Peyer's patch (tissue), 4 donors: ENCODE measurements around the gene HES5. TPM values are rescaled to one million over a fixed set of nuclear protein-coding genes. Genes with fewer than 3 reads are reported as not detected.

ENCODE experiments used
- DNase-seq, 3 donors: peaks; one replicate each; pipeline ENCODE4 v3.0.0-alpha.2; 2017 to 2019
- H3K27ac ChIP-seq, 4 donors: fragments of 200-600 bp; sonication (generic); one replicate each; pipeline ENCODE4 v1.5.1; 2016 to 2019
- H3K27me3 ChIP-seq, 2 donors: fragments of 200-600 bp; sonication (generic); one replicate each; pipeline ENCODE4 v1.5.1; 2019
- H3K36me3 ChIP-seq, 3 donors: fragments of 200-600 bp; sonication (generic); one replicate each; pipeline ENCODE4 v1.5.1; 2016 to 2019
- H3K4me1 ChIP-seq, 4 donors: fragments of 200-600 bp; sonication (generic); one replicate each; pipeline ENCODE4 v1.5.1; 2016 to 2019
- H3K4me3 ChIP-seq, 4 donors: fragments of 200-600 bp; sonication (generic); 1 replicate in 3 of 4; 2 replicates in 1 of 4; pipeline ENCODE4 v1.5.1; 2016 to 2019; ENCODE audit warnings: mild to moderate bottlenecking in 1 of 4
- H3K9me3 ChIP-seq, 4 donors: fragments of 200-600 bp; sonication (generic); one replicate each; pipeline ENCODE4 v1.5.1; 2016 to 2019; ENCODE audit warnings: mild to moderate bottlenecking in 1 of 4
- POLR2A ChIP-seq, 2 donors: fragments of 450-650 bp; IDR thresholded peaks; one replicate each; pipeline ENCODE4 v1.5.1; 2017; ENCODE audit warnings: antibody characterized with exemption in 2 of 2, mild to moderate bottlenecking in 2 of 2, moderate library complexity in 2 of 2
- total RNA-seq, 4 donors: library from RNA; depleted of rRNA; stranded (reverse); fragments of >200 nt; gene quantifications; one replicate each; pipeline ENCODE4 v1.1.0, GENCODE V29; 2016
- TF ChIP-seq, protein P1 (sequence below), 6 experiments: fragments of 450-650 bp in 4 of 6; fragments of 200-600 bp in 2 of 6; sonication (generic) in 1 of 6; IDR thresholded peaks; one replicate each; pipeline ENCODE4 v1.5.1; 2017 to 2019; ENCODE audit warnings: antibody characterized with exemption in 6 of 6, mild to moderate bottlenecking in 3 of 6, moderate library complexity in 1 of 6

Gene HES5
- total RNA-seq, 4 donors from 2014 or later = 0.88 TPM; not detected in 3

DNA sequence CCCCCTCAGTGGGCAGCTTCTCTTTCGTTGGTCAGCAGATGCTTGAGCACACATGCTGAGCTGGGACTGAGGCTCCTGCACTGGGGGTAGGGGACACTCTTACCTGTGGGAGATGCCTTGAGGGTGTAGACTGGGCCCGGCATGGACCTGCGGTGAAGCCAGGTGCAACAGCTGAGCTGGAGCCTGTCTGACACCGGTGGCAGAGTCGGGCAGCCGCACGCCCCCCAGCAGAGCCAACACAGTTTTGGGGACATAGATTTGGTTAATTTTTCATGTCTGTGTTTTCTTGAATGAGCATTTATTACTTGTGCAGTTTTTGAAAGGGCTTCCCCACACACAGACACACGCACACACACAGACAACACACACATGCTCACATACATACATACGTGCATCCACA is 5.9 kb upstream of the HES5 start:
- Histone ChIP-seq H3K36me3 (no peaks in the 10 kb centered on the region), H3K4me3 (no peak overlapping the region), H3K27ac (no peak overlapping the region), H3K4me1 (peaks cover 0 to 23% (median 7%) of the 10 kb centered on the region in 4 donors), H3K27me3 (peaks cover 0 to 17% of the 10 kb centered on the region in 2 donors), H3K9me3 (no peaks in the 10 kb centered on the region)
- TF ChIP-seq, protein P1, sequence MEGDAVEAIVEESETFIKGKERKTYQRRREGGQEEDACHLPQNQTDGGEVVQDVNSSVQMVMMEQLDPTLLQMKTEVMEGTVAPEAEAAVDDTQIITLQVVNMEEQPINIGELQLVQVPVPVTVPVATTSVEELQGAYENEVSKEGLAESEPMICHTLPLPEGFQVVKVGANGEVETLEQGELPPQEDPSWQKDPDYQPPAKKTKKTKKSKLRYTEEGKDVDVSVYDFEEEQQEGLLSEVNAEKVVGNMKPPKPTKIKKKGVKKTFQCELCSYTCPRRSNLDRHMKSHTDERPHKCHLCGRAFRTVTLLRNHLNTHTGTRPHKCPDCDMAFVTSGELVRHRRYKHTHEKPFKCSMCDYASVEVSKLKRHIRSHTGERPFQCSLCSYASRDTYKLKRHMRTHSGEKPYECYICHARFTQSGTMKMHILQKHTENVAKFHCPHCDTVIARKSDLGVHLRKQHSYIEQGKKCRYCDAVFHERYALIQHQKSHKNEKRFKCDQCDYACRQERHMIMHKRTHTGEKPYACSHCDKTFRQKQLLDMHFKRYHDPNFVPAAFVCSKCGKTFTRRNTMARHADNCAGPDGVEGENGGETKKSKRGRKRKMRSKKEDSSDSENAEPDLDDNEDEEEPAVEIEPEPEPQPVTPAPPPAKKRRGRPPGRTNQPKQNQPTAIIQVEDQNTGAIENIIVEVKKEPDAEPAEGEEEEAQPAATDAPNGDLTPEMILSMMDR (IDR thresholded peaks at IDR 0.05) = no peak
- TF ChIP-seq POLR2A (IDR thresholded peaks at IDR 0.05) = no peak
- DNase-seq = no peak

DNA sequence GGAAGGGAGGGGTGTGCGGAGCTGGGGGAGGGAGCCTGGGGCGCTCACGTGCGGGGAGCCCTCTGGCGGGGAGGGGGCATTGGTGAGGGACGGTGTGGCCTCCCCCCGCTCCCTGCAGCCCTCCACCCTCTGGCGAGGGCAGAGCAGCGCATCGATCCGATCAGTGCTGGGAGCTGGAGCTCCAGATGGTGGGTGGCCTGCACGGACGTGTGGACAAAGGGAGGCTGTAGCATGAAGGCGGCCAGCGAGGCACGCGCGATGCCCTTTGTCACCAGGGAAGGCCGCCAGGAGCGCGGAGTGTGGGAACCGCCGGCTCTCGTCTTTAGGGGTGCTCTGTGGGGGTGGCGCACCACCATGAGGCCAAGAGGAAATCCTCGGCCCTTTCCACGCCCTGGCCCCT is 5.4 kb upstream of the HES5 start:
- Histone ChIP-seq H3K27ac (no peak overlapping the region), H3K4me3 (no peak overlapping the region), H3K4me1 (peaks cover 0 to 23% (median 7%) of the 10 kb centered on the region in 4 donors), H3K27me3 (peaks cover 0 to 17% of the 10 kb centered on the region in 2 donors), H3K9me3 (no peaks in the 10 kb centered on the region), H3K36me3 (no peaks in the 10 kb centered on the region)
- TF ChIP-seq POLR2A (IDR thresholded peaks at IDR 0.05) = no peak
- TF ChIP-seq, protein P1 (IDR thresholded peaks at IDR 0.05) = no peak
- no peak for DNase-seq

GRCh38 chr1:2534687-2535441 is 4.8 kb upstream of the HES5 start:
- Histone ChIP-seq H3K4me3 (no peak overlapping the region), H3K36me3 (no peaks in the 10 kb centered on the region), H3K27ac (no peak overlapping the region), H3K4me1 (peaks cover 0 to 27% (median 10%) of the 10 kb centered on the region in 4 donors), H3K27me3 (peaks cover 0 to 17% of the 10 kb centered on the region in 2 donors), H3K9me3 (no peaks in the 10 kb centered on the region)
- peak in 1 of 3 donors; percentile 69 for DNase-seq
- TF ChIP-seq, protein P1 (IDR thresholded peaks at IDR 0.05) = no peak
- no peak for TF ChIP-seq POLR2A (IDR thresholded peaks at IDR 0.05)

DNA sequence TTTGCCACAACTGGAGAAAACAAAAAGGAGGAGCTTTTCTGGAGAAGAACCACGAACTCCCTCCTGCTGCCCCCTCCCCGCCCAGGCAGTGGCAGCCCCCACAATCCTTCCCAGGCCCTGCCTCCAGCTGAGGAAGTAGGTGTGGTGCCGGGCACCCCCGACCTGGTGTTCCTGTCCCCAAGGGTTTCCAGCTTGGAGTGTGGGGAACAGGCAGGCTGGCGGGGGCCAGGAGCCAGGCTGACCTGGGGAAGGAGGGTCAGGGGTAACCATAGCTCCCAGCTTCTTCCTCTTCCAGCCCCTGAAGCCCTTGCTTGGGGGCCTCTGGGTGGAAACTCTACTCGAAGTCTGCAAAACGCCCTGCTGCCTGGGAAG is 4.2 kb upstream of the HES5 start:
- Histone ChIP-seq H3K27ac (no peak overlapping the region), H3K4me3 (no peak overlapping the region), H3K36me3 (no peaks in the 10 kb centered on the region), H3K4me1 (peaks cover 0 to 33% (median 13%) of the 10 kb centered on the region in 4 donors), H3K9me3 (no peaks in the 10 kb centered on the region), H3K27me3 (peaks cover 0 to 17% of the 10 kb centered on the region in 2 donors)
- DNase-seq = no peak
- no peak for TF ChIP-seq POLR2A (IDR thresholded peaks at IDR 0.05)
- TF ChIP-seq, protein P1 (IDR thresholded peaks at IDR 0.05) = no peak

DNA sequence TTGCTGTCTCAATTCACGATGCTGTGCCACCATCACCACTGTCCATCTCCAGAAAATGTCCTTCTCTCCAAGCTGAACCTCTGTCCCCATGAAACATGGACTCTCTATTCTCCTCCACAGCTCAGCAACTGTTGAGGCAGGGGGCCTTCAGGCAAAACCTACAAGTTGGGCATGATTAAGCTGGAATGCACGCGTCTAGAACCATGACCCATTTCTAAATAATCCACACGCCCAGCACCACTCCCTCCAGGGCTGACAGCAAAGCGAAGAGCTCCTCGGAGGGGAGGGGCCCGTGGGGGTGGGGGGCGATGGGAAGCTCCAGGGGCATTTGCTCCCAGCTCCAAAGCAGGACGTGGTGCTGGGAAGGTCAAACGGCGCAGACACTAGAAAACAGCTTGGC is 3.3 kb upstream of the HES5 start:
- Histone ChIP-seq H3K4me3 (no peak overlapping the region), H3K36me3 (no peaks in the 10 kb centered on the region), H3K27ac (no peak overlapping the region), H3K27me3 (peaks cover 0 to 17% of the 10 kb centered on the region in 2 donors), H3K9me3 (no peaks in the 10 kb centered on the region), H3K4me1 (peaks cover 0 to 41% (median 16%) of the 10 kb centered on the region in 4 donors)
- no peak for TF ChIP-seq POLR2A (IDR thresholded peaks at IDR 0.05)
- TF ChIP-seq, protein P1 (IDR thresholded peaks at IDR 0.05) = no peak
- no peak for DNase-seq
